AG09309 (cell line): Measurements from ENCODE around the gene DPY19L1.
"Not testable (repeated sequence)": the region's sequence is repeated elsewhere in the genome, so short reads cannot be mapped to it uniquely, and the experiment has no call there.

Source experiments
- DNase-seq: peaks from one replicate; pipeline ENCODE4 v3.0.0-alpha.2; 2010; ENCODE audit warnings: low read depth
- H3K4me3 ChIP-seq: 2 replicates; pipeline ENCODE4 v1.5.1; 2011; ENCODE audit warnings: mild to moderate bottlenecking, low read depth, low read length, moderate library complexity; ENCODE audit not compliant: control insufficient read depth
- CTCF ChIP-seq: IDR thresholded peaks from 2 replicates; pipeline ENCODE4 v1.5.1; 2011; ENCODE audit warnings: mild to moderate bottlenecking, low read depth, low read length, inconsistent platforms; ENCODE audit not compliant: insufficient read depth, control insufficient read depth; ENCODE audit errors: missing control alignments

The DPY19L1 gene

GRCh38 chr7:34916267-34916666 lies 121.0 kb downstream of the DPY19L1 start:
- H3K4me3 ChIP-seq: no peak overlapping the region
- no peak for TF ChIP-seq CTCF
- no peak for DNase-seq

GRCh38 chr7:34912236-34912635 lies 125.0 kb downstream of the DPY19L1 start:
- no peak overlapping the region for H3K4me3 ChIP-seq
- TF ChIP-seq CTCF: no peak
- no peak for DNase-seq

- H3K4me3 ChIP-seq: not testable (repeated sequence)
Observed at GRCh38 chr7:34906266-34906850, 130.9 kb downstream of the DPY19L1 start.

GRCh38 chr7:34904987-34905386 lies 132.3 kb downstream of the DPY19L1 start:
- no peak for TF ChIP-seq CTCF
- H3K4me3 ChIP-seq: no peak overlapping the region
- no peak for DNase-seq

More at GRCh38 chr7:34906266-34906850, 130.9 kb downstream of the DPY19L1 start:
- DNase-seq: not testable (repeated sequence)

- DNase-seq, H3K4me3 ChIP-seq: not testable (repeated sequence)
Observed at GRCh38 chr7:34903921-34904320, 133.4 kb downstream of the DPY19L1 start.

GRCh38 chr7:34902182-34902581 lies 135.1 kb downstream of the DPY19L1 start:
- DNase-seq: no peak
- no peak overlapping the region for H3K4me3 ChIP-seq
- TF ChIP-seq CTCF: no peak

GRCh38 chr7:34900891-34901513 lies 136.3 kb downstream of the DPY19L1 start:
- no peak overlapping the region for H3K4me3 ChIP-seq
- DNase-seq: no peak
- no peak for TF ChIP-seq CTCF

GRCh38 chr7:34895202-34895601 lies 142.1 kb downstream of the DPY19L1 start:
- DNase-seq: no peak
- TF ChIP-seq CTCF: no peak
- H3K4me3 ChIP-seq: no peak overlapping the region
